IPS-11a (cell line): ENCODE data around the gene NEIL3.

ENCODE experiments used
- H3K4me3 ChIP-seq: one replicate; pipeline ENCODE4 v1.5.1; 2013; ENCODE audit warnings: low read depth, low read length, control low read depth

Gene NEIL3, protein sequence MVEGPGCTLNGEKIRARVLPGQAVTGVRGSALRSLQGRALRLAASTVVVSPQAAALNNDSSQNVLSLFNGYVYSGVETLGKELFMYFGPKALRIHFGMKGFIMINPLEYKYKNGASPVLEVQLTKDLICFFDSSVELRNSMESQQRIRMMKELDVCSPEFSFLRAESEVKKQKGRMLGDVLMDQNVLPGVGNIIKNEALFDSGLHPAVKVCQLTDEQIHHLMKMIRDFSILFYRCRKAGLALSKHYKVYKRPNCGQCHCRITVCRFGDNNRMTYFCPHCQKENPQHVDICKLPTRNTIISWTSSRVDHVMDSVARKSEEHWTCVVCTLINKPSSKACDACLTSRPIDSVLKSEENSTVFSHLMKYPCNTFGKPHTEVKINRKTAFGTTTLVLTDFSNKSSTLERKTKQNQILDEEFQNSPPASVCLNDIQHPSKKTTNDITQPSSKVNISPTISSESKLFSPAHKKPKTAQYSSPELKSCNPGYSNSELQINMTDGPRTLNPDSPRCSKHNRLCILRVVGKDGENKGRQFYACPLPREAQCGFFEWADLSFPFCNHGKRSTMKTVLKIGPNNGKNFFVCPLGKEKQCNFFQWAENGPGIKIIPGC

DNA sequence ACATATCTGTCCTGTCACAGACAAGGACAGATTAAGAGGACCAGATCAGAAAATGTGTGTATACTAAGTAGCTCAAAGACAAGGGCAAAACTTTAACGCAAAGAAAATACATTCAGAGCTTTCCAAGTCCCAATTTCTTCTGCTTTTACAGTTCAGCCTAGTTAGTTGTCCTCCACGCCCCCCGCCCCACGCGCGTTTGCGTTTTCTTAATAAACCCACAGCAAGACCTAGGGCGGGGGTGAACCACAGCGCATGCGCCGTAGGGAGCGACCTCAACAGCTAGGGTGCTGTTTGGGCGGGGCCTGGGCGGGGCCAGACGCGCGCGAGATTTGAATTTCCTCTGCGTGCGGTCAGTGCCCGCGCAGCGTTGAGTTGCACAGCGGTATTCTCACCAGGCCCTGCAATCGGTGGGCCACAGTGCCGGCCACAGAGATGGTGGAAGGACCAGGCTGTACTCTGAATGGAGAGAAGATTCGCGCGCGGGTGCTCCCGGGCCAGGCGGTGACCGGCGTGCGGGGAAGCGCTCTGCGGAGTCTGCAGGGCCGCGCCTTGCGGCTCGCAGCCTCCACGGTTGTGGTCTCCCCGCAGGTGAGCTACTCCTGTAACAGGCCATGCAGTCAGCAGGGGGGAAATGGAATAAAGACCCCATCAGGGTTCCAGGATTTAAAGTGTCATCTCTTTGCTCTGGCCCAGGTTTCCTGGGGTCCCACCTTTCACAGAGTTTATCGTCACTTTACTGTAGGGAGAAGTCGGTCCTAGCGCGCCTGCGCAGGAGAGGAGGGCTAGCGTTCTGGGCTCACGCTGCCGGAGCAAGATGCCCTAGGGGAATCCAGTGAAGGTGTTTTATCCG, at the start of gene NEIL3:
NEIL3 (plus strand) TSS at position 353 of the 850 bp plus-strand sequence; CDS start at position 433, 80 bp downstream.
- peak within 1 kb of the TSS; percentile 83 for H3K4me3 ChIP-seq

DNA sequence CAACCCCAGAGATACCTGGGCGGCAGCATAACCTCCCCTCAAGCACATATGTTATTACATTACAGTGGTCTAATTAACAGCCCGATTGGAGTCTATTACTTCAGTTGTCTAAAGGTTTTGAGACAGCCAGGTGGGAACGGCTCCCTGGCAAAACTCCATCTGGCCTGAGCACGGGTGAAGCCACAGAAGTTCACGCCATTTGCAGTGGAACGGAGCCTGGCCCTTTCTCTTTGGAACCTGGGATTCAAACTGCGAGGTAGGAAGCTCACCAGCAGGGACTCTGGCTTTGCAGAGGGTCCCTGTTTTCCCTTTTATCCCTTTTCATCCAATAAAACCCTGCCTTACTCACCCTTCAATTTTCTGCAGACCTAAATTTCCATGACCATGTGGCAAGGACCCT, 45.9 kb upstream of the NEIL3 start:
- H3K4me3 ChIP-seq, result no peak overlapping the region

DNA sequence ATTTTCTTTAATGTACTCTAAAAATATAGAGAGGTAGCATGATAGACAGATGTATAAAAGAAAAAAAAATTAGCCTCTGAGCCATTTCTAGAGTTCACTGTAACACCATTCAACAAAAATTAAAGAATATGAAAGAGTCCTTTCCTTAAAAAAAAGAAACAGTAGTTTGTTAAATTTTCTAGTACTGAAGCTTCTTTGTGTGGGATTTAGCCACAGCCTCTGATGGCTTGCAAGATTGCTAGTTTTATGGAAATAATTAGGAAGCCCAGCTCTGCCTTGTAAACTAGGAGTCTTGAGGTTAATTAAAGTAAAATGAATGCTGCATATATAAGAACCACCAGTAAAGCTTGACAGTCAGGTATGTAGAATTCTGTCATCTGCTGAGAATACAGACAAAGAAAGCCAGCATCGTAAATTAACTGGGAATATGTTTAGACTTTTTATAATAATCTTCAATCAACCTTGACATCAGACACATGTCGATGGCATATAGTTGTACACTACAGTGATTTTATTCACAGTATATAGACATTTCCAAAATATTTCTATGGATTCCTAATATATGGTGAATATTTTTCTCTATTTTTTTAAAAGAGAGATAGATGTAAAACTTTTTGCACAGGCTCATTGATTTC, 44.8 kb upstream of the NEIL3 start:
- H3K4me3 ChIP-seq, result no peak overlapping the region

DNA sequence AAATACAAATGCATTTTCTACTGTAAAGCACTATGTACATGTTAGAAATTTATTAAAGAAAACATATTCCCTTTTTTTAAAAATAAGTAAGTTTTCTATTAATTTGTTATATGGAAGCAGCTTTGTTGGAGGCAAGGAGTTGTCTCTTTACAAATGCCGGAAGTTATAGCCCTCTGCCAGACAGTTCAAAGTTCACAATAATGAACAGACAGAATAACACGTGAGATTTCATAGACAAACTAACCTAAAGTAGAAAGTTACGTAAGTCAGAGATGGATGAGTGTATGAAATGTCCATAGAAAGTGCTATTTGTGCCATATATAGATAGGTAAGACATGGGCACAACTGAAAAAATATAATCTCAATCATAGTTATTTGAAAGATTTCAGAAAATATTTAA, 43.9 kb upstream of the NEIL3 start:
- H3K4me3 ChIP-seq, result no peak overlapping the region

DNA sequence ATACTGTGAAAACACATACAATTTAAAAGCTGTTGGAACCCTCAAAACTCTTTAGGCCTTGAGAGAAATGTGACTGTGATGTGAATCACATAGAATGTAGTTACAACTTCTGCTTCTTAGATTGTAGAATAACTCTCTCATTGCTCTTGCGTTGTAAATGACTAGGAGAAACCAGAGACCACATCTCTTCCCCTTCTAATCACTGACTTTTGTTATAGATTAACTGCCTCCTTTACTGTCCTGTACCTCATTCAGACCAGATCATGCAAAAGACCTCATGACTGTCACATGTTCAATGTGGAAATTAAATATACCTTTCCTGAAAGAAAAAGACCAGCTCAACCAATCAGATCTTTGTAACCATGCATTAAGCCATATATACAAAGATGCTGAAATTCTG, 43.2 kb upstream of the NEIL3 start:
- H3K4me3 ChIP-seq, result no peak overlapping the region

DNA sequence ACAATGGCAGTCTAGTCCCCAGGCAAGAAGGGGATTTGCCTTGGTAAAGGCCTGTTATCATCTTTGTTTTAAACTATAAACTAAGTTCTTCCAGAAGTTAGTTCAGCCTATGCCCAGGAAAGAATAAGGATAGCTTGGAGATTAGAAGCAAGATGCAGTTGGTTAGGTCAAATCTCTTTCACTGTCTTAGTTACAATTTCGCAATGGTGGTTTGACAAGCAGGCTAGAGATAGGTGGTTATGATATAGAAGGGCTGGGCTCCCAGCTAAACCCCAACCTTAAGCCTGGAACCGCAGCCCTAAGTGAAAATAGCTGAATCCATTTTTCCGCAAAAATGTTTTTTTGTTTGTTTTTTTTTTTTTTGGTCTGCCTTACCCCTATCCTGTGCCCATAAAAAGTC, 41.8 kb upstream of the NEIL3 start:
- no peak overlapping the region for H3K4me3 ChIP-seq

DNA sequence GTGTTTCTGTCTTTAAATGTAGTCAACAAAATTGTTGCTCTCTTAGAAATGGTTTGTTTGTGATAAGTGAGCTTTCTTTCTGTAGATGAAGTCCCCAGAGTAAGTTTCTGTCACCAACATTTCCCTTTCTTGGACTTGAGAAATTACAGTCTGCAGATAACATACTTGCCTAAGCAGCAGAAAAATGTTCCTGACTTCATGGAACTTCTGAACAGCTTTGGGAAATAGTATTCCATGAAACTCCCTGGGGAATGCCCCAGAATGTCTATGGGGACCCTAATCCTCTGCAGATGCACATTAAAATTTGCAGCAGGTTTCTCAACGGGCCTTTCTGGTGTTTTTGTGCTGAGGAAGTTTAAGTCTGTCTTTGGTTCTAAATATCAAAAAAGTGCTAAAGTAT, 38.6 kb upstream of the NEIL3 start:
- H3K4me3 ChIP-seq, result no peak overlapping the region

DNA sequence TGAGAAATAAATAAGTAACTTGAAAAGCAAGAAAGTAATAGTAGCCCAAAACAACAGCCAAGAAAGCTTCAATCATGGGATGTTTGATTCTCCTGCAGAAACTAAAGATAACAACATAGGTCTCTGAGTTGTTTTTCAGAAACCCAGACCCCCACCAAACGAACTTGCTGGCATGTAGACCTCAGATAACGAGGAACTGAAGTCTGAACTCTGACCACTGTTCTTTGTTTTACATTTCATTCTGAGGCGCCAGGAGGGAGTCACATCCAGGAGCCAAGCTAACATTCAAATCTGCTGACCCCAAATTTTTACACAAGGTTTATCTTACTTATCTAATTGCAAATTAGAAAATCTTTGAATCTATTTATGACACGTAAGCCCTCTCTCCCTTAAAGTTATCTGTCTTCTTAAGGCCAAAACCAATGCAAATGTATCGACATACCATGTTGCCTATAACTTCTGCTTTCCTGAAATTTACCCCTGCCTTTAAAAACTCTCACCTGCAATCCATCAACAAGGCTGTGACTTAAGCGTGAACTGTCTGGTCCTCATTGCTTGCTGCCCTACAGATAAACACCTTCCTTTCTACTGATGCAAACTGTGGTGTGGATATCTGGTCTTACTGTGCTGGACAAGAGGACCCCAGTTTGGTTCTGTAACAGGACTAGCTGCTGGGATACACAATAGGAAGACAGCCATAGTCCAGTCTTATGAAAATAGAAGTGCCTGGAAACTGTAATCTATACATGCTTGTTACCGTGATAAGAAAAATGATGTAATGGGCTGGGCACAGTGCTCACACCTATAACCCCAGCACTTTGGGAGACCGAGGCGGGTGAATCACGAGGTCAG, 37.5 kb upstream of the NEIL3 start:
- no peak overlapping the region for H3K4me3 ChIP-seq

DNA sequence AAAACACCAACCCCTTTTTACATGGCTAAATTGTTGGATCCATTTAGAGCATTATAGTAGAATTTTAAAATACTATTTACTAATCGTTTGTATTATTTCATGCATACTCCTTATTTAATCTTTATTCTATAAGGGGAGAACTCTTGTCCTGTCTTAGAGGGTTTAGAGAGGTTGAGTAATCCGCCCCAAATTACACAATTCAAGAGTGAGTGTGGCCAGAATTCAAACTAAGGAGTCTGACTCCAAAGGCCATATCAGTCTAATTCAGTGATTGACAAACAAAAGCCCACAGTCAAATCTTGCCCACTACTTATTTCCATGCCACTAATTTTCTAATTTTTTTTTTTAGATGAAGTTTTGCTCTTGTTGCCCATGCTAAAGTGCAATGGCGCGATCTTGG, 33.7 kb upstream of the NEIL3 start:
- no peak overlapping the region for H3K4me3 ChIP-seq

DNA sequence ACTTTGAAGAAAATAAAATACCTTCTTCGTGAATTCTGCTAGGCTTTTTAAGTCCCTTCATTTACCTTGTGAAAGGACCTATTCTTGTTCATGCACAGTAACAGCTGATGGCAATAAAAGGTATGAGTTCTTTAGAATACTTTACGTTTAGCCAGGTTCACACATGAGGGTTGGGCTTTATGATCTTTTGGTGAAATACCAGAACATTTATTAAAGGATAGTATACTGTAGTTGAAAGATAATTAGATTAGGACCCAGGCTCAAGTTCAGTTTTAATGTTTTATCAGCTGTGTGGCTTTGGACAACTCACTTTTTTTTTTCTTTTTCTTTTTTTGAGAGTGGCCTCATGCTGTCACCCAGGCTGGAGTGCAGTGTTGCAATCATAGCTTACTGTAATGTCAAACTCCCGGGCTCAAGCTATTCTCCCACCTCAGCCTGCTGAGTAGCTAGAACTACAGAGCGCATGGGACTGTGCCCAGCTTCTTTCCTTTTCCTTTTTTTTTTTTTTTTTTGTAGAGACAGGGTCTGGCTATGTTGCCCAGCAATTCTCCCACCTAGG, 28.2 kb upstream of the NEIL3 start:
- H3K4me3 ChIP-seq, result no peak overlapping the region

DNA sequence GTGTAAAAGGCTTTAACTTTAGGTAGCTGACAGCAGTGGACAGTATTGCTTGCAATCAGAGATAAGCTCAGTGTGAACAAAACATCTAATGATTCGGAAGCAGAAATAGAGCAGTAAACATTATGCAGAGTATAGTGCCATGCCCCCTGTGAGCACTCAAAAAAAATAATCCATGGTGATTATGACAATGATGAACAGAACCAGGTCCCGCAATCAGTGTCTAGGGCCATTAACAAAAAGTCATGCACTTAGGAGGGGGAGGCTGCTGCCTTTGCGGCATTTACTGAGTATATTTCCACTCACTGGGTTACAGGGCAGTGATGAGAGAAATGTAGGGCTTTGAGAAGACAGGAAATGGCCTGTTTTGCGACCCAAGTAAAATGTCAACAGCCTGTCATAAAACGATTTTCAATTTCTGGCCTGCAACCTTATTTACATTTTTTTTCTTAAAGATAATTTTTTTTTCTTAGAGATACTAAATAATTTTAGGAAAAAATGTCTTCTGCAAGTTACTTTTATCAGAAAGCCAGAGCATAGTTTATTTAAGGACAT, 27.3 kb upstream of the NEIL3 start:
- no peak overlapping the region for H3K4me3 ChIP-seq

DNA sequence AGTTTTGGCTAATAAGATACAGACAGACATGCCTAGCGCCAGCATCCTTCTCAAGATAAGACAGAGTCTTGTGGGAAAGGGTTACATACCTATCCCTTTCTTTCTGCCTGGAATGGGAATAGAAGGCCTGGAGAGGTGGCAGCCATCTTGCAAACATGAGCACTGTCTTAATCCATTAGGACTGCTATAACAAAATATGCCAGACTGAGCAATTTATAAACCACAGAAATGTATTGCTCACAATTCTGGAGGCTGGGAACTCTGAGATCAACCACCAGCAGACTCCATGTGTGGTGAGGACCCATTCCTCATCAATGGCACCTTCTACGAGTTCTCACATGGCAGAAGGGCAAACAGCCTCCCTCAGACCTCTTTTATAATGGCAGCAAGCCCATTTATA, 26.5 kb upstream of the NEIL3 start:
- H3K4me3 ChIP-seq, result no peak overlapping the region

DNA sequence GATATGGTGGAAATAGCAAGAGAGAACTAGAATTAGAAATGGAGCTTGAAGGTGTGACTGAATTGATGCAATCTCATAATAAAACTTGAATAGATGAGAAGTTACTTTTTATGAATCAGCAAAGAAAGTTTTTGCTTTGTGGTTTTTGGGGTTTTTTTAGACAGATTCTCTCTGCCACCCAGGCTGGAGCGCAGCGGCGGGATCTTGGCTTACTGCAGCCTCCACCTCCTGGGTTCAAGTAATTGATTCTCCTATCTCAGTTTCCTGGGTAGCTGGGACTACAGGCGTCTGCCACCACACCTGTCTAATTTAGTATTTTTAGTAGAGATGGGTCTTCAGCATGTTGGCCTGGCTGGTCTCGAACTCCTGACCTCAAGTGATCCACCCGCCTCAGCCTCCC, 23.7 kb upstream of the NEIL3 start:
- no peak overlapping the region for H3K4me3 ChIP-seq

DNA sequence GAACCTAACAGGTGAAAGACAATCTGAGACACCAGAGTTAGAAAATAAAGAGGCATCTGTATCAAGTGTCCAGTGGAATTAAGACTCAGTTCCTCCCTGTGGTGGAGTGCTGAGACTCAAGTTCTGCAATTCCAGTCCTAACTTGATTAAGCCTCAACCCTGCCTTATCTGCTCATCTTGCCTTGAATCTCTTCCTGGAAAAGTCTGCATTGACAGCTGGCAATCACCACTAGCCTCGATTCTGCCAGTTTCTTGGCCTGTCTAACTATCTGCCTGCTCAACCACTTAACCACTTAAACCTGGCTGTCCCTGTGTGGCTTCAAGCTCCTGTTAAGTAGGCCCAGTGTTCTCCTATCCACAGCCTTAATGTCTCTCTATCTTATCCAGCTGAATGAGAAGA, 22.4 kb upstream of the NEIL3 start:
- no peak overlapping the region for H3K4me3 ChIP-seq

DNA sequence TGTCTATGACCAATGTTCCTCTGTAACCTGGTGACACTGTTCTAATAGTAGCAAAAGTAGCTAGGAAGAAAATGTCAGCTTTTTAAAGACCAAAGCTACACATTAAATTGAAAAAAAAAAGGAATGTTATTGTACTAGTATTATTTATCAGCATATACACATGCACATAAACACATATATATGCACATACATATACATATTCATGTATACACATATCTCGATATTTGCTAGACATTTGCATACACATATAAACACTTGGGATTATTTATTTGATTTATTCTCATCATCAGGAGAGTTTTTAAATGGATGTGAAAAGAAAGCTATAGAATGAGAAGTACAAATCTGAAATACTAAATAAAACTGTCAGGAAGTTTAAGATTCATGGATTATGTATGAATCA, 21.3 kb upstream of the NEIL3 start:
- no peak overlapping the region for H3K4me3 ChIP-seq

DNA sequence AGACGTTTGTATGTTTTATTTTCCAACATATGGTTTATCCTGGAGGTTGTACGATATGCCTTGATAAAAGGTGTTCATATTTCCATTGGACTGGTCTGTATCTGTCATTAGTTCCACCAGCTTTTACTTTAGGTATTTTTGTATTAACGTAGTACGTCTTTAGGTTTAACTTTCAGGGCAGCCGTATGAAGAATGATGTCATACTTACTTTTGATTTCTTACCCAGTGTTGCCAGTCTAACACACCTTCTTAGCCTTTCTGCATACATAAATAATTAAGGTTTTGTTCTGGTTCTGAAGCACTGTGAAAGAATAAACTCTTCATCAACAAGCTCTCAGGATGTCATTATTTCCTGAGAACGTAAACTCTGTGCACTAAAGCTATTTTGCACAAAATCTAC, 18.9 kb upstream of the NEIL3 start:
- no peak overlapping the region for H3K4me3 ChIP-seq

DNA sequence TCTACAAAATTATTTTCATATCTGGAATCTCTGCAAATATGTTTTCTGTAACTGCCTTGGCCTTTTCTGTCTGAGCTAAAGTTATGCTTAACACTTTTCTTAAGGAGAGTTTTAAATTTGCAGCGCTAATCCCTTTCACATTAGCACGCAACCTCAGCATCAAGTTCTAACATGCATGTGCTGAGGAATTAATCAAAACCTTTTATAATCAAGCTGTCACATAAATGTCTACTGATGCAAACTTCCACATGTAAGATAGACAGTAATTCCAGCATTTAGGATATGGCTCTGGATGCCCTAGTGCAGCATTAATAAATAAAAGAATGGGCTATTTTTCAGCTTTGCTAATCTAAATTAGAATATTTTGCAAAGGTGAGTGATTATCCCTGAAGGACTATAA, 17.5 kb upstream of the NEIL3 start:
- H3K4me3 ChIP-seq, result no peak overlapping the region

DNA sequence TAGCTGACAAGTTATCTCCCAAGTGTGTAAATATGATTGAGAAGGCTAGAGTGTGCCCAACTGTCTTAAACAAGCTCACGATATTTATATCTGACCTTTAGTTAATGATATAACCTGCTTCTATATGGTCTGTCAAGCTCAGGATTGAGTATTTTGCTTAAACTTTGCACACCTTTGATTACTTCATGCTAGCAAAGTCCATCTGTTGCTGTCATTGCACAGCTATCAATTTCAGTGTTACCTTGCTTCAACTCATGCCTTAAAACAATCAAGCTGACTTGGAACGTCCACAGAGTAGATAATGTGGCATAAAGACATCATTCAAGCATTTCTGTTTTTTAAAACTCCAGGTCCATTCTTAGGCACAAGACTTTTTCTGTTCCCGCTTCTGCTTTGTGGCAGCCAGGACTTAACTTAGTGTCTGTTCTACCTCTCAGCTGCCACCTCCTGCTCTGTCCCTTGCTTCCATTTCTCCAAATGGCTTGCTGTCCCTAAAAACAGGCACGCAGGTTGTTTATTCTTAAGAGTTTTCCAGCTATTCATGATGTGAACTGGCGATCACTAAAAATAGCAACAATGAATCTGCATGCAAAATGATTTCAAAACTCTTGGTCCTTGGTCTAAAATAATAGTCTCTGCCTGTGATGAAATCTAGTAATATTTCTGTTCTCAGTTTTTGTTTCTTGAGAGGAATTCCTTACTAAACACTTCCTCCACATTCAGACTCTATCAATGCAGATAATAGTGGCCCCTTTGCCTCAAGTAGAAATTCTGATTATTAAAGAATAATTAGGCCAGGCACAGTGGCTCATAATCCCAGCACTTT, 16.3 kb upstream of the NEIL3 start:
- no peak overlapping the region for H3K4me3 ChIP-seq

DNA sequence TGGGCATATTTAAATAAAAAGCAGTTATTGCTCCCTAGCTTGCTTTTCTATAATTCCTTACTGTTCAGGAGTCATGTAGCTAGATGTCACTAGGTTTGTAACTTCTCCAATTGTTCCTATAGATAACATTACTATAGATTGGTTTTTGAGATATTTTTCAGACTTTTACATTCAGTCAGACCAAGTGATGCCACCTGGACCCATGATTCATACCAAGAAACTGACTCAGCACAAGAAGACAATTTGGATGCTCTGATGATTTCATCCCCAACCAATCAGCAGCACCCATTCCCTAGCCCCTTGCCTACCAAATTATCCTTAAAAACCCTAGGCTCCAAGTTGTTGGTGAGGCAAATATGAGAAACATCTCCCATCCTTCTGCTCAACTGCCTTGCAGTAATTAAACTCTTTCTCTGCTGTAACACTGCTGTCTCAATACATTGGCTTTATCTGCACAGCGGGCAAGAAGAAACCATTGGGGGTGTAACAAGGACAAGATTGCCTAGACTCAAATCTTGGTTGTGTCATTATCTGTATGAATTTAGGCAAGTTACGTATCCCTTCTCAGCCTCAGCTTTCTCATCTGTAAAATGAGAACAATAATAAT, 11.8 kb upstream of the NEIL3 start:
- H3K4me3 ChIP-seq, result no peak overlapping the region
